K562 (cell line): ENCODE results near the gene ANKRD13C.

Experiments used
- GTF2F1 ChIP-seq: IDR thresholded peaks from 2 replicates; pipeline ENCODE4 v1.6.1; 2011; ENCODE audit warnings: low read depth, low read length, improper control_type of control experiment
- MXI1 ChIP-seq: IDR thresholded peaks from 2 replicates; pipeline ENCODE4 v1.6.1; 2011; ENCODE audit warnings: low read depth, mild to moderate bottlenecking, improper control_type of control experiment, low read length
- ZBTB2 ChIP-seq: fragments of 450-650 bp; IDR thresholded peaks from 2 replicates; pipeline ENCODE4 v1.6.1; 2016; ENCODE audit warnings: antibody characterized with exemption

GRCh38 chr1:70333245-70333644 is 21.3 kb downstream of the ANKRD13C start:
- TF ChIP-seq GTF2F1 = no peak
- no peak for TF ChIP-seq ZBTB2
- no peak for TF ChIP-seq MXI1
